NCI-H146 treated with DMSO at 0.1 percent for 48 hours (cell line): ENCODE data around the gene MYL7.

Experiments used
- DNase-seq: peaks from one replicate; lab custom pipeline; 2025; ENCODE audit not compliant: unreplicated experiment; lab: John Stamatoyannopoulos, UW

MYL7 gene

DNA sequence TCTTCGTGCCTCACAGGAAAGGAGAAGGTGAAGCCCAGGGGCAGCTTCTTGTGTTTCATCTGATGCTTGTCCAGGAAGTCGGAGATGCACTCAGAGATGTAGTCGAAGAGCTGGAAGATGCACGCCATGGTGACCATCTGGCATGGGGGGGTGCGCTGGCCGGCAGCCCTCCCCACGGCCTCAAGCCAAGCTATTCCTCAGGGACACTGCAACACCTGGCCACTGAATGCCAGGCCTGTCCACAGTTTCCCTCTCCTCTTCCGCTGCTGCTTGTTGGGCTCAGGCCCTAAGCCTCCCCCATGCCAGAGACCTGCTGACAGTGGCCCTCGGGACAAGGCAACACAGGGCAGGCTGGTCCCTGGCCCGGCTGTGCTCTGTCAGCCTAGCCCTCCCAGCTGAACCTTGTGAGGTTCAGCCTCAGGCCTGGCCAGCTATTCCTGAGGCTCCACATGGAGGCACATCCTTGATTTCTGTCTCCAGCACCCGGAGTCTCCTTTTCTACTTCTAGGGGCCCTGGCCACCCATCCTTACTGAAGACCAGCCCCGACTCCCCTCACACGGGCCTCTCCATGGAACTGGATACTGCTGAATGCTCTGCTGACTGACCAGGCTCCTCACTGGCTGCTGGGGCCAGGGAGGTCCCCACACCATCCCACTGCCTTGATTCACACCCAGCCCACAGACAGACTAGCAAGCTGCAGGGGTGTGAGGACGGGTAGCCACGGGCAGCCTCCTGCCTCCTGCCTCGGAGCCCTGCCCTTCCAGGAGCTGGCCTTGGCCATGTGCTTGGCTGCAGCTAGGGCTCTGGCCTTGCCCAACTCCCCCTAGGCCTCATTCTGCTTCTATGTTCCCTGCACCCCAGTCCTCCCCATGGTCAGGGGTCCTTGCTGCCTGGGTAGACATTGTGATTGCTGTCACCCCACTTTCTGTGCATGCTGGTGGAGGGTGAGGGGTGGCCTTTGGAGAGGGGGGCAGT lies 10.1 kb upstream of the MYL7 start:
- DNase-seq = no peak

DNA sequence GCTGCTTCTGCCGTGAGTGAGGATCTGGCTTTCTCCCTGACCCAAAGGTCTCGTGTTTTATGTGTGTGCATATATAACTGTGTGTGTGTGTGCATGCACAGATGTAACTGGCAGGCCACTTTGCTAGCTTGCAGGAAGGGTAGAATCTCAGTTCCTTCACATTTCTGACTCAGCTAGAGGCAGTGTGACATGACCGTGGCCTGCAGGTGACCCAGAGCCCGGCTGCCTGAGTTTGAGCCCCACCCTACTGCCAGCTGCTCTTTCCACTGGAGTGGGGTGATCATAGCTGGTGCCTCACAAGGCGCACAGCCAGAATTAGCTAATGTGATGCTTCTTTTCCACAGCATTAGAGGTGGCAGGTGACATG lies 9.3 kb upstream of the MYL7 start:
- no peak for DNase-seq

DNA sequence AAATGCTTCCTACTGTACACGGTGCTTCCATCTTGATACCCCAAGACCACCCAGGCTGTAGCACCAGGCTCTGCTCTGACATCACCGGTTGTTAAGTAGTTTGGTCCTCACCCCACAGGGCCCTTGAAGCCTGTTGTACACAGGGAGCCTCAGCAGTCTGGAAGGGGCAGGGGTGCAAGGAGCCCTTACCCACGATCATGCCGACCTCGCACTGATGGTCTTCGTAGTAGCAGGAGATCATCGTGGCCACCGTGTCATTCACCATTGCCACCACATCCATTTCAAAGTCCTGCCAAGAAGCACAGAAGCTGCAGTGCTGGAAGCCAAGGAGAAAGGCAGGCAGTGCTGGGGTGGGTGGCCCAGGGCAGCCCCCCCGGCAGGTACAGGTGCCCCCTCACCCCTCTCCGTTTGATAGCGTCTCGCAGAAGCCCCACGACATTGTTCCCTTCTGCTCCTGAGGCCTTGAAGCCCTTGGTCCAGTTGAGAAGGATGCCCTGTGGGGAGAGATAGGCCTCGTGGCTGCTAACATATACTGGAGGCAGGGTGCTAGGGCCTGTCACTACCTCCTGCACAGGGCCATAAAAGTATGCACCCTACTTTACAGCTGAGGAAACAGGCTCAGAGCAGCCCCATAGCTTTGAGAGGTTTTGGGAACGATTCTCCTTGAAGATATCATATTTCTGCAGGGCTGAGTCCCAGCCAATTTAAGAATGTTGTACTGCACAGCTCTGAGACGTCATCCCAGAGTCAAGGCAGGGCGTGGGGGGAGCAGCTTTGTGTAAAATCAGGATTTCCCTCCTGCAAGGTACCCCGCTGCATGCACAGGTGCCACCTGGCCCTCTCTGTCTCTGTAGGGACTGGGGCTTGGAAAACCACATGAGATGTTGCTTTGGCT lies 8.7 kb upstream of the MYL7 start:
- DNase-seq = no peak

DNA sequence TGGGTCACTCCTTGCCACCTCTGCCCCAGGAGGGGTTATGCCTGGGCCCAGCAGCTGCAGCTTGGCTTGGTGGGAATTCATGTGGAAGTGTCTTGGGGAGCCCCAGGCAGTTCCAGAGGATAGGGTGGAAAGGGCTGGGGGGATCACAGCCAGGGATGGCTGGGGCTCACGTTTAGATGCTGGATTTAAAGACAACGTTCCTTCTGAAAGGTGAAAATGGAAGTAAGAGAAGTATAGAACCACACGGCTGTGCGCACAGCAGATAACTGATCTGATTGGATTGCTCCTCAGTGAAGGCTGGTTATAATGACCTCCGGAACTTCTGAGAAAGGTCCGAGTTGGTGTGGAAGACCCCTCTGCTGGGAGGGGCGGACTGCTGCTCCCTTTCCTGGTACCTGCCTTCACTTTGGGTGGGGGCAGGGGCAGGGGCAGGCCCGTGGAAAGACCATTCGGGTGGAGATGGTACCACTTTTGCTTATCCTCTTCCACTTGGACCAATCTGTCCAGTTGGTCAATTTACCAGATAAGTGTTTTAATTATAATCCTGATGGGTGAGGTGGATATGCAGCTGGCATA lies 7.9 kb upstream of the MYL7 start:
- no peak for DNase-seq

DNA sequence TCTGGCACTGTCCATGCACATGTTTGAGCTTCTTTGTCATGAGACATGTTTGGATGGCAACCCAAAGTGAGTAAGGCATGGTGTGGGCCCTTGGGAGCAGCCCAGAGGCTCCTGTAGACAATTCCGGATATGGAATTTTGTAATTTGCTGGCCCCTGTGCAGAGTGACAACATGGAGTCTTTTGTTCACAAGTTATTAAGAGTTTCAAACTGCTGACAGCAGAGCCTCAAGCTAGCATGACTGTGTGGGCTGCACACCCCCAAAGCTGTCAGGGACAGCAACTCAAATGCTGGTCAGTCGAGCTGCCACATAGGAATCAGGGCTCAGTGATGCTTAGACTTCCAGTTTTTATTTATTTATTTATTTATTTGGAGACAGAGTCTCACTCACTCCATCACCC lies 7.0 kb upstream of the MYL7 start:
- no peak for DNase-seq

DNA sequence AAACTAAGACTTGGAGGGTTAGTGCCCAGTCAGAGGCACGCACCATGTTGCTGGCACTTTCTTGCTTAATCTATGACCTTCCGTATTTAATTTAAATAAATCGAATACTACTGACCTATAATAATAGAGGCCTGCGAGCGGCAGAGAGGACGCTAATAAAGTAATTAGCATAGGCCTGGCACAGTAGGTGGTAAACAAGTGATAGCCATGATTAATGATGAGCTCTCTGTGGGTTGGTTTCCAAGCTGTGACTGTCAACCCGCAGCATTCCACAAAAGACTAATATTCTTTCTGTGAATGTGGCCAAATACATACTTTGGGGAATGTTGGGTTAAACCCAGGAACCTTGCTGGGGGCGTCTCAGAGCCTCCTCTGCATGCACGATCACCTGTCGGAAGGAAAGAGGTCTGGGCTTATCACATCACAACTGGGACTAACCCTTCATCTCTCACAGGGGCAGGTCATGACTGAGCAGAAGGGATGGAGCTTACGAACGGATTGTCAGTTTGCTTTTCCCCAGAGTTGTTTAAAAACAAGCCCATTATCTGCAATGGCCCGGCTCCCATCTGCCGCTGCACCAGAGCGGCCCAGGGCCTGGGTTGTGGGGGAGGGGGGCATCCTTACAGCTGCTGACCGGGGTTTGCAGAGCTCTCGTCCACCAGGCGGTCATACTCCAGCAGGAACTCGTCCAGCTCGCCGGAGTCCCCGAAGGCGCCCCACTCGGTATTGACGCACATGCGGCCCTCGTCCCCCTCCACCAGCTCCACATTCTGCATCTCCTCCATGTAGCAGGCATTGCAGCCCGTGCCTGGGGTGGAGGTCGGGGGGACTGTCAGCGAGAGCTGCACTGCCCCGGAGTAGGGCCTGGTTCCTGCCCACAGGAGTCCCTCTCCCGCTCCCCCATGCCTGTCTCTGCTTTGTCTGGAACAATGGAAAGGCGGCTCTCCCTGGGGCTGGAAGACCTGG lies 6.2 kb upstream of the MYL7 start:
- DNase-seq = no peak

DNA sequence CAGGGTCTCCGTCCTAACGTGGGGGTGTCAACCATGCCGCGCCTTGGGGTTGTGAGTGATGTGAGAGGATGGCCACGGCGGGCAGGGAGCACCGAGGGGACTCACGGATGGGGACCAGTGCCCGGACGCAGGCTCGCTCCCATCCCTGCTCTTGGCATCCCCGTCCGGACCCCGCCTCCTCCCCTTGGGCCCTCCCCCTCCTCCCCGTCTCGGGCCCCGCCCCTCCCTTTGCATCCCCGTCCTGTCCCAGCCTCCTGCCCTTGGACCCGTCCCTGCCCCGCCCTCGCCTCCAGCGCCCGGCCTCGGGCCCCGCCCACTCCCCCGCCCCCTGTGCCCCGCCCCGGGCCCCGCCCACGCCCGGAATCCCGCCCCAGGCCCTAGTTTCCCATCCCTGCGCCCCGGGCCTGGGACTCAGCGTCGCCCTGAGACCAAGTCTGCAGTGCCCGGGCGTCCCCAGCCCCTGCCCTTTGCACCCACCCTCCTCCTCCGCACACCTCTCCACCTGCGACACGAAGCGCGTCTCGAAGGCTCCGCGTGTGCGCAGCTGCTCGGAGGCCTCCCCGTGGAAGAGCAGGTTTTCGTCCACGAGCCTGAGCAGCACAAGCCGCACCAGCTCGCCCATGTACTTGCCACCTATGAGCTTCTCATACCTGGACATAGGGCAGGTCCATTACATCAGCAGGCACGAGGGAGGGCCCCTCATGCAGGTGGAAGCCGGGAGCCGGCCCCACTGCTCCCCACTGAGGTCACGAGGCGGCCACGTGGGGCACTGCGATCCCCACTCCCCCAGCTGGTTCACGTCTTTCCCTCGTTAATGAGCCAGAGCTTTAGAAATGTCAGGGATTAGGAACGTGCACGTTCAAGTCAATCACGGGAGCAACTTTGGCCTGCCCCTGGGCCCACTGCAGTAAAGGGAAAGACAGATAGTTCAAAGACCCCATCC lies 5.1 kb upstream of the MYL7 start:
- no peak for DNase-seq

DNA sequence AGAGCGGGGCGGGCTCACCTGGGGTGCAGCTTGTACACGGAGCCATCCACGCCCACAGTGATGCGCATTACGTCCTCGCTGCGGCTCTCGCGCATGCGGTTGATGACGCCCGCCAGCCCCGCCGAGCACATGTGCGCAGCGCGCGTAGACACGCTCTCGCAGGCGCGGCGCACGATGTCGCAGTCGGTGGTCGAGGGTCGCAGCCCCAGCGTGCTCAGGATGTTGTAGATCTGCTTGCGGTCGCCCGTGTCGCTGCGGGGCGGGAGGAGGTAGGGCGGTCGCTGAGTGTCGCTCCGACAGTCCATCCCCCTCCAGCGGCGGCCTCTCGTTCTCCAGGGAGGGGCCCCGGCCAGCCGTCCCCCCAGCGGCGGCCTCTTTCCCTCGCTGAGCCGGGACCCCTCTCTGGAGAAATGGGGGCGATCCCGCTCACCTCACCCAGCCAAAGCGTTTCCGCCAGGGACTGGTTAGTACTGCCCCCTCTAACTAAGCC lies 4.4 kb upstream of the MYL7 start:
- DNase-seq = no peak

DNA sequence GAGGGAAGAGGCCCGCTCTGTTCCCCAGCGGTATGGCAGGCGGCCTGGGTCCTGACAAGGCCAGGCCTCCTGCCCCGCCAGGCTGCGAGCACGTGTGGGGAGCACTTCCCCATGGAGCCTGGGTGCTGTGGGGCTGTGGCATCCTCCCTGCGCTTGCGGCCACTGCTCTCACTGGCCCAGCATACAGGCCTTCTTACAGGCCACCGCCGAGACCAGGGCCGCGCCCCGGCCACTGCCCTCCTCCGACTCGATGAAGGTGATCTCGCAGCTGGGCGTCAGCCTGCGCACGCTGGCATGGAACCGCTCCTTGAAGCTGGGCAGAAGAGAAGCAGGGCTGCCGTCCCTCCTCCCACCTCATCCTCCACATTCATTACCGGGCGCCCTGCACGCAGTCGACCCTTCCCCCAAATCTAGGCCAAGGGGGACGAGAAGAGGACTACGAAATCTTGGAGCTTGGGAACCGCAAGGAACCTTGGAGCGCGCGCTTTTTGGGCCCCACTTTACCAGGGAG lies 3.9 kb upstream of the MYL7 start:
- DNase-seq = no peak

DNA sequence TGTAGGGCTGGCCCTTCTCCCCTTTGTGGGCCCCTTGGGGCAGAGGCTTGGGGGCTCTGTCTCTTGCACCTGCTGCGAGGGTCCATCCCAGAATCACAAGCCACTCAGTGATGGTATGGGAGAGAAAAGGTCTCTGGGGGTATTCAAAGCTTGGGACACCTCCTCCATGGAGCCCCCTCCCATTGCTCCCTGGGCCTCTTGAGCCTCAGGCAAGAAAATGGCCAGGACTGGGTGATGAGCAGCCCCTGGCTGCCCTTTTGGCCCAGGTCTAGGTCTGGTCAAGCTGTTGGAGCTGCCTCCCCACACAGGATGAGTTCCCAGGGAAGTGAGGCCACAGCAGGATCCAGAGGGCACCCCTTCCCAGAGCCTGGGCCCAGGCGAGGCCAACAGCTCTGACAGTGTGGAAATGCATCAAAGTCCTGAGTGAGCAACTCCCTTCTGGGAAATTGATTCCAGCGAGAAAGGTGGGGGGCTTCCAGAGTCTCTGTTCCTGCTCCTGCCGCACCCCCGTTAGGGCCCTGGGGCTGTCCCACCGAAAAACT lies 3.4 kb upstream of the MYL7 start:
- DNase-seq = no peak

DNA sequence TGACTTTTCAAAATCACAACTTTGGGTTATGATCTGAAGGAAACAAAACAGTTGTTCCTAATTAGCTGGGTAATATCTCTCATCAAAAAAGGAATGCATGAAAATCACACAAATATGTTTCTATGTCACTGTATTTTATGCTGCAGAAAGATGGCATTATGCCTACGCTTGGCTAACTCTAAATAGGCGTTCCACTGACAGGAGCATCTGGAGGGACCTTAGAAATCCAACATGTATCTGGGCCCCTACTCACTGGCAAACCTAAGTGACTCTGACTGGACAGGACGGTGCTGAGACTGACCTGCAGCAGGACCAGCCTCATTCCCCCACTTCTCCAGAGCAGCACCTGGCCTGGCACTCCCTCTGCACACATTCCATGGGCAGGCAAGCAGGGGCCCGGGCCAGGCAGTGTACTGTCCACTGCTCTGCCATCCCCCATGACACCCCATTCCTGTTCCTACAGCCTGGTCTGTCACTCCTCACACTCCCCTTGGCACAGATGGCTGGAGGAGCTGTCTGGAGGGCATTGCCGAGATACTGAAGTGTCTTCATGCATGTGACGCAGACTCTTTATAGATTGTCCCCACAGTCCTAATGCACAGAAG lies 2.6 kb upstream of the MYL7 start:
- DNase-seq = no peak

DNA sequence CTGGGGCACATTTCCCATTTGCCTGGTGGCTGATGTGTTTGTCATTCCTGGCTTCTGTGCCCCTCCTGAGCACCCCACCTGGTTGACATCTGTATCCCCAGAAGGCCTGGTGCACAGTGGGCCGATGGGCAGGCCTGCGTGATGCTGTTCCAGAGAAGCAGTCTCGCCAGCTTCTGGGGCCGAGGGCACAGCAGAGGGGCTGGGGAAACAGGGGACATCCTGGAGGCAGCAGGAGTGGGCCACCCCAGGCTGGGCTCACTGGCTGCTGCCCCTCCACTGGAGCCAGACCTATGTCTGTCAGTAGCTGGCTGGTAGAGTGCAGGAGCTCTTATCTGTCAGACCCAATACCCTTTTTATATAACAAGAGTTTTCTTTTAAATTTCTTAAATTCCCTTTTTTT lies 896 bp upstream of the MYL7 start:
- no peak for DNase-seq

DNA sequence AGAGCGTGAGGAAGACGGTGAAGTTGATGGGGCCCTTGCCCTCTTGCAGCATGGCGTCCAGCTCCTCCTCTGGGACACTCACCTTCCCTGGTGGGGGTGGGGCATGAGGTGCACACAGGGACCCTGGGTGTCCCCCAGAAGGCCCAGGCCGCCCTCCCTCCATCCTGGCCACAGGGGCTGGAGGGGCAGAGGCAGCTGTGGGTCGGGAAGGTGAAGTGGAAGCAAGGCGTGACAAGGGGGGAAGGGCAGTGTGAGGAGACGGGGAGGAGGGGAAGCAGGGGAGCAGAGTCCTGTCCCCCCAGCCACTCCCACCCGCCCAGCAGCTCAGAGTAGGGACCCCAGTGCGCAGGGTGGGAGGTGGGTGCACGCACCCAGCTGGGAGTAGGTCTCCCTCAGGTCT lies 791 bp downstream of the MYL7 start:
- no peak for DNase-seq

DNA sequence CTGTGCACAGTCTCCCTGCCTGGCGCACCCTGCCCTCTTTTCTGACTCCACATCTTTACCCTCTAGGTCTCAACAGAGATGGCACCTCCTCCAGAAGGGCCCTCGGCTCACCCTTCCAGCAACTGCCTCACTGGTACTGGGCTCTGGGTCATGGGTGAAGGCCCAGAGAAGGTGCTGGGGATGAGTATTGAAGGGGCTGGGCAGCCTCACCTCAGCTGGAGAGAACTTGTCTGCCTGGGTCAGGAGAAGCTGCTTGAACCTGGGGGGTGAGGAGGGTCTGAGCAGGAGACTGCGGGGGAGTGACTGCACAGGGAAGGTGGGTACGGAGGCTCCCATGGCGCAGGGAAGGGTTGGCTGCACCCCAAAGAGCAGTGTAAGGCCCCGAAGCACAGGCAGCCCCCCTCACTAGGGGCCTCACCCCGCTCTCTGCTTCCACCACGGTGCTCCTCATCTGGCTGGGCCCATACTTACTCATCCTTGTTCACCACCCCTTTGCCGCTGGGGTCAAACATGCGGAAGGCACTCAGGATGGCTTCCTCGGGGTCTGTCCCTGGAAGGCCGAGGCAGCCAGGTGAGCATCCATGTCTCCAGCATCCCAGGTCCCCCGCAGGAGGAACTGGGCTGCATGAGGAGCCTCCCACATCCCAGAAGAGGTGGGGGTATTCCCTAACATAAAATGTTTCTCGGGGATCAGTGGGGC lies 1.7 kb downstream of the MYL7 start:
- DNase-seq = no peak

DNA sequence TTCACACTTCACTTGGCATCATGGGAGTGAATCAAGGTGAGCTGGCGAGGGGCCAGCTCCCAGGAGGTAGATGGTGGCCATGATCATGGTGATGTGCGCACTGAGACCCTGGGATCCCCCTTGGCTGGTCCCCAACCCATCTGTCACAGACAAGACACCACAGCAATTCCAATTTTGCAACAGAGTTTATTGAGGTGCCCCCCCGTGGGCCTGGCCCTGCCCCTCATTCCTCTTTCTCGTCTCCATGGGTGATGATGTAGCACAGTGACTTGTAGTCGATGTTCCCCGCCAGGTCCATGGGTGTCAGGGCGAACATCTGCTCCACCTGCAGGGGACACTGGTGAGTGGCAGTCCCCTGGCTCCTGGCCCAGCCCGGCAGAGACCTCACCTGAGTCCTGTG lies 2.4 kb downstream of the MYL7 start:
- DNase-seq = no peak

DNA sequence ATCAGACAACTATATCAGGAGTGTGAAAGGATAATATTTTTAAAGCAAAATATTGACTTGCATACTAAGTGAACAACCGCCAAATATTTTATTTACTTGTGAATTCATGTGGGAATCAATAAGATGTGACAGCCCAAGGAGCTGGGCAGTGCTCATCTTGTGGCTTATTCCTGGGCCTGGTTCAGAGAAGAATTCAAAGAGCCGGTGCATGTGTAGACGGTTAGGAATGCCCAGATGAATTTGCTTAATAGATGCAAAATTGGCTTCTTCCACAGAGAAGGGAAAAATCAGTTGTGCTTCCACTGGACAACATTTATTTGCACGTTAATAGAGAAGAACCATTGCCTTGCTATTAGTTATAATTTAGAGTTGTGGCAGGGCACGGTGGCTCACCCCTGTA lies 4.4 kb downstream of the MYL7 start:
- DNase-seq = no peak

DNA sequence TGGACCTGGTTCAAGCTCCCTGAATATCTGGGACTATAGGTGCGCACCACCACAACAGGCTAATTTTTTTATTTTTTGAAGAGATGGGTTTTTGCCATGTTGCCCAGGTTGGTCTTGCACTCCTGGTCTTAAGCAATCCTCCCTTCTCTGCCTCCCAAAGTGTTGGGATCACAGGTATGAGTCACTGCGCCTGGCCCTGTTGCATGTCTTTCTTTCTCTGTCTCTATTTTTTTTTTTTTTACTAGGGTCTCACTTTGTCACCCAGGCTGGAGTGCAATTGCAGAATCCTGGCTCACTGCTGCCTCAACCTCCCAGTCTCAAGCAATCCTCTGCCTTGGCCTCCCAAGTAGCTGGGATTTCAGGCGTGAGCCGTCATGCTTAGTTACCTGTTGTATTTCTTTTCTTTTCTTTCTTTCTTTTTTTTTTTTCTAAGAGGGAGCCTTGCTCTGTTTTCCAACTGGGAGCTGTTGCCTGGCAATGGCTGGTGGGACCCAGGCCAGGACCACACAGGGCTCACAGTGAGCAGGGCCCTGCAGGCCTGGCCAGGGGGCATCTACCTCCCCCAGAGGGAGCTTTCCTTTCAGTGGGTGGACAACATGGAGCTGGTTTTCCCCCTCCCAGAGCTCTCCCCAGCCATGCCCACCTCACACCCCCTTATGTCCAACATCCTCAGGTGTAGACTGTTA lies 6.0 kb downstream of the MYL7 start:
- no peak for DNase-seq
